ENCODE results near the gene STX4. TPM values are rescaled to one million over a fixed set of nuclear protein-coding genes. Genes with fewer than 3 reads are reported as not detected.
"Not testable (repeated sequence)": the region's sequence is repeated elsewhere in the genome, so short reads cannot be mapped to it uniquely, and the experiment has no call there.

The STX4 gene
- total RNA-seq, 1 donor from 2014 or later, result 84.0 TPM

- no peak for DNase-seq (ENCODE audit: low spot score)
These were observed 34.3 kb upstream of the STX4 start for GRCh38 chr16:30998852-30999761.

GRCh38 chr16:31000671-31001382 is 32.5 kb upstream of the STX4 start:
- DNase-seq (ENCODE audit: low spot score), result no peak

- no peak for DNase-seq (ENCODE audit: low spot score)
These were observed 31.7 kb upstream of the STX4 start for GRCh38 chr16:31001507-31002249.

GRCh38 chr16:31002250-31002700 is 31.1 kb upstream of the STX4 start:
- DNase-seq (ENCODE audit: low spot score), result no peak

- no peak for DNase-seq (ENCODE audit: low spot score)
These were observed 30.5 kb upstream of the STX4 start for GRCh38 chr16:31002862-31003341.

GRCh38 chr16:31003744-31004143 is 29.6 kb upstream of the STX4 start:
- no peak for DNase-seq (ENCODE audit: low spot score)

- DNase-seq (ENCODE audit: low spot score), result no peak
These were observed 28.7 kb upstream of the STX4 start for GRCh38 chr16:31004658-31005057.

- no peak for DNase-seq (ENCODE audit: low spot score)
These were observed 27.8 kb upstream of the STX4 start for GRCh38 chr16:31005350-31006085.

- DNase-seq (ENCODE audit: low spot score), result no peak
These were observed 27.3 kb upstream of the STX4 start for GRCh38 chr16:31006086-31006385.

- DNase-seq (ENCODE audit: low spot score), result no peak
These were observed 26.8 kb upstream of the STX4 start for GRCh38 chr16:31006589-31006988.

- DNase-seq (ENCODE audit: low spot score), result no peak
These were observed 25.7 kb upstream of the STX4 start for GRCh38 chr16:31007684-31008083.

GRCh38 chr16:31008149-31008548 is 25.2 kb upstream of the STX4 start:
- DNase-seq (ENCODE audit: low spot score), result no peak

- DNase-seq (ENCODE audit: low spot score), result no peak
These were observed 24.8 kb upstream of the STX4 start for GRCh38 chr16:31008551-31008950.

GRCh38 chr16:31009120-31009519 is 24.2 kb upstream of the STX4 start:
- no peak for DNase-seq (ENCODE audit: low spot score)

- DNase-seq (ENCODE audit: low spot score), result no peak
These were observed 23.3 kb upstream of the STX4 start for GRCh38 chr16:31009894-31010584.

GRCh38 chr16:31010585-31011325 is 22.6 kb upstream of the STX4 start, which contains the start of gene STX1B:
Gene STX1B (minus strand): TSS chr16:31010638. CDS start chr16:31010396, 242 bp downstream.
- no peak for DNase-seq (ENCODE audit: low spot score)

- not testable (repeated sequence) for DNase-seq (ENCODE audit: low spot score)
These were observed 21.5 kb upstream of the STX4 start for GRCh38 chr16:31011815-31012214.

GRCh38 chr16:31013292-31013691 is 20.1 kb upstream of the STX4 start:
- not testable (repeated sequence) for DNase-seq (ENCODE audit: low spot score)

GRCh38 chr16:31016018-31016417 is 17.3 kb upstream of the STX4 start:
- DNase-seq (ENCODE audit: low spot score), result no peak

GRCh38 chr16:31017756-31018155 is 15.6 kb upstream of the STX4 start:
- DNase-seq (ENCODE audit: low spot score), result not testable (repeated sequence)
